Subcutaneous adipose tissue (tissue), 4 donors: Measurements from ENCODE around the gene POC1B. TPM values are rescaled to one million over a fixed set of nuclear protein-coding genes. Genes with fewer than 3 reads are reported as not detected.

ENCODE experiments used
- total RNA-seq, 4 donors: library from RNA; depleted of rRNA; stranded (reverse); fragments of >200 nt; gene quantifications; one replicate each; pipeline ENCODE4 v1.1.0, GENCODE V29; 2016
- TF ChIP-seq, protein P1 (sequence below): fragments of 450-650 bp; IDR thresholded peaks from one replicate; pipeline ENCODE4 v1.5.1; 2016; ENCODE audit warnings: low read depth, mild to moderate bottlenecking, control low read depth, antibody characterized with exemption, moderate library complexity

The POC1B gene
- total RNA-seq, 4 donors from 2014 or later = 17.9 to 29.7 (median 23.0) TPM

DNA sequence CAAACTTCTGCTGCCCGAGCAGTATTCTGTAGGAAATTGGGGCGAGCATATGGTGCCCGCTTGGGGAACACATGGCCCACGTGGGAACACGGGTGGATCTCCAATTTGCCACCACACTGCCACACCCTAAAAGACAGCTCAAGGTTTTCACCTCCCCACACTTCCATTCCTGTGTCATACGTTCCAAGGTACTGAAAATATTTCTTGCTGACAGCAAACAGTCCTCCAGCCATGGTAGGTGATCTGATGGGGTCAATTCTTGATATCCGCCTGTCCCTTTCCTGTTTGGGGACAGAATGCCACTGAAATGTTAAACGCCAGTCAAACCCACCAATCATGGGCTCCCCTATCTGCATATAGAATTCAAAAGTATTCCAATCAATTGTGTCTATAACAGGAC, 2.5 kb downstream of the POC1B start:
- TF ChIP-seq, protein P1, sequence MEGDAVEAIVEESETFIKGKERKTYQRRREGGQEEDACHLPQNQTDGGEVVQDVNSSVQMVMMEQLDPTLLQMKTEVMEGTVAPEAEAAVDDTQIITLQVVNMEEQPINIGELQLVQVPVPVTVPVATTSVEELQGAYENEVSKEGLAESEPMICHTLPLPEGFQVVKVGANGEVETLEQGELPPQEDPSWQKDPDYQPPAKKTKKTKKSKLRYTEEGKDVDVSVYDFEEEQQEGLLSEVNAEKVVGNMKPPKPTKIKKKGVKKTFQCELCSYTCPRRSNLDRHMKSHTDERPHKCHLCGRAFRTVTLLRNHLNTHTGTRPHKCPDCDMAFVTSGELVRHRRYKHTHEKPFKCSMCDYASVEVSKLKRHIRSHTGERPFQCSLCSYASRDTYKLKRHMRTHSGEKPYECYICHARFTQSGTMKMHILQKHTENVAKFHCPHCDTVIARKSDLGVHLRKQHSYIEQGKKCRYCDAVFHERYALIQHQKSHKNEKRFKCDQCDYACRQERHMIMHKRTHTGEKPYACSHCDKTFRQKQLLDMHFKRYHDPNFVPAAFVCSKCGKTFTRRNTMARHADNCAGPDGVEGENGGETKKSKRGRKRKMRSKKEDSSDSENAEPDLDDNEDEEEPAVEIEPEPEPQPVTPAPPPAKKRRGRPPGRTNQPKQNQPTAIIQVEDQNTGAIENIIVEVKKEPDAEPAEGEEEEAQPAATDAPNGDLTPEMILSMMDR = no peak

DNA sequence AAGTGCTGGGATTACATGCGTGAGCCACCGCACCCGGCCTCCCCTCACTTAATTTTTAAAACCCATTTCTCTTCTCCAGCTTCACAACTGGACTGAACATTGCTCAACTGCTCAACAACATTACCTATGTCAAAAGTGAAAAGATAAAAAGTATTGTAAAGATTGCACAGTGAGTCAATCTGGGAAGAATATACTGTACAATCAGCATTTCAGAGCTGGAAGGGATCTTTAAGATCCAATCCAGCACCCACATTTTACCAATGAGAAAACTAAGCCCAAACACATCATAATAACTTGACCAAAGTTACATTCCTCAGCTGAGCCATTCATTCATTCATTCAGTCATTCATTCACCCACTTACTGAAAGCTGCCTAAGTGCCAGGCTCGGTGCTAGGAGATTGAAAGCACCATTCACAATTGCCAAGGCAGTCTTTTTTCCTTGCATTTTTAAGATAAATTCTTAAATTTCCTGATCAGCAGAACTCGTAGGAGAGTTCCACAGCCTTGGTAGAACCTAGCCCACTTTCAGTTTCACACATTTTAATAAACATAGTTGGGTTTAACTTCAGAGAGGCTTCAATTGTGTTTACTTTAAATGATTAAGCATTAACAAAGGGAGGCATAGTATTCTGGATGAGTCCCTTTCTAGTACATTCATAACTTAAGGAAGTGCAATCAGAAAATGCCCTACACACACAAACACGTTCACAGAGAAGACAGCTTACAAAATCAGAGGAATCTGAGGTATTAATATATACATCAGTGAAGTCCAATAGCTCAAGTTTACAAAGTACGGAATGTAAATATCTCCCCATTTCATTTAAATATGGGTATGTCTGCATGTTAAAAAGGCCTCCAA, 4.3 kb downstream of the POC1B start:
- TF ChIP-seq, protein P1 = no peak

DNA sequence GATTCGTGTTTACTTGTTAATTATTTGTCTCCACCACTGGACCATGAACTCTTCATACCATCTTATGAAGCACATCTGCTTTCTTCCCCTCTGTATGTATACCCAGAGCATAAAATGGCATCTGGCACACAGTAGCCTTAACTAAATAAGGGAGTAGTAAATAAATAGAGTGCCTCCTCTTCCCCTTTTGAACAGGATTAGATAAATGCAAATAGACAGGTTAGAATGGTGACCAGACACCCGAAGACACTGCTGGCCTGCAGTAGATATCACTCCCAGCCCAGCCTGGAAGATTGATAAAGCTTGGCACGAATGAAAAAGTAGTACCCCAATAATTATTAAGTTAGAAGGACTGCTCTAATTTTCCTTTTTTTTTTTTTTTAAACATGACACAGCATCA, 8.1 kb downstream of the POC1B start:
- TF ChIP-seq, protein P1 = no peak

DNA sequence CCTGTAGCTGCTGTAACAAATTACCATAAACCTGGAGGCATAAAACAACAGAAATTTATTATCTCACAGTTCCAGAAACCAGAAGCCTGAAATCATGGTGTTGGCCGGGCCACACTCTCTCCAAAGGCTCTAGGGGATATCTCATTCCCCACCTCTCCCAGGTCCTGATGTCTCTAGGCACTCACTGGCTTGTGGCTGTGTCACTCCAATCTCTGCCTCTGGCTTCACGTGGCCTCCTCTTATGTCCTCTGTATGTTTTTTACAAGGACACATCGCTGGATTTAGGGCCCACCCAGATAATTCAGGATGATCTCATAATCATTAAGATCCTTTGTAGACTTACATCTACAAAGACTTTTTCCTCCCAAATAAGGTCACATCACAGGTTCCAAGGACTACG, 9.2 kb downstream of the POC1B start:
- TF ChIP-seq, protein P1 = no peak

DNA sequence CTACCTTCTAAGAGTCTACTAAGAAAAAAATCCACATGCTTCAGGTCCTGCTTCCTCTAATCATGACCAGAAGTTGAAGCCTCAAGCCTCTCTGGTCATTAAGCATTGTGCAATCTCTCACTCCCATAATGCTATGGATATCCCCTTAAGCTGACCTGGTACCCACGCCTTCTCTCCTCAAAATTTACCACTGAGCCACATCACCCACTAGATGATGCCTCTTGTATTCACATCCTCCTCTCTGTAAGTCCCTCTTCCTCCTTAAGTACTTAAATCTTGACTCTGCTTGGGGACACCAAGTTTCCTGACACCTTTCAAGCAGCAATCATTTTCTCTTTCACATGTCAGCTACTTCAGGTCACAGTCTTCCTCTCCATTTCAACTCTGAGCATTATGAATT, 11.1 kb downstream of the POC1B start:
- TF ChIP-seq, protein P1 = no peak

DNA sequence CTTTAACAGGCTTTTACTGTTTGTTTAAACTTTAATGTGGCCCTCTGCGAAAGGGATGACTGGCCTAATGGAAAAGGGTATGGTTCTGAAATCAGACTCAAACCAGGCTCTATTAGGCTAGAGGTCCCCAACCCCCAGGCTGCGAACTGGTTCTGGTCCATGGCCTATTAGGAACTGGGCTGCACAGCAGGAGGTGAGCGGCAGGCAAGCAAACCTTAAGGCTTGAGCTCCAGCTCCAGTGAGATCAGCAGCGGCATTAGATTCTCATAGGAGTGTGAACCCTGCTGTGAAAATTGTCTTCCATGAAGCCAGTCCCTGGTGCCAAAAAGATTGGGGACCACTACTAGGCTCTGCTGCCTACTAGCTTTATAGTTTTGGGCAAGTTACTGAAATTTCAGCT, 12.3 kb downstream of the POC1B start:
- TF ChIP-seq, protein P1 = no peak

DNA sequence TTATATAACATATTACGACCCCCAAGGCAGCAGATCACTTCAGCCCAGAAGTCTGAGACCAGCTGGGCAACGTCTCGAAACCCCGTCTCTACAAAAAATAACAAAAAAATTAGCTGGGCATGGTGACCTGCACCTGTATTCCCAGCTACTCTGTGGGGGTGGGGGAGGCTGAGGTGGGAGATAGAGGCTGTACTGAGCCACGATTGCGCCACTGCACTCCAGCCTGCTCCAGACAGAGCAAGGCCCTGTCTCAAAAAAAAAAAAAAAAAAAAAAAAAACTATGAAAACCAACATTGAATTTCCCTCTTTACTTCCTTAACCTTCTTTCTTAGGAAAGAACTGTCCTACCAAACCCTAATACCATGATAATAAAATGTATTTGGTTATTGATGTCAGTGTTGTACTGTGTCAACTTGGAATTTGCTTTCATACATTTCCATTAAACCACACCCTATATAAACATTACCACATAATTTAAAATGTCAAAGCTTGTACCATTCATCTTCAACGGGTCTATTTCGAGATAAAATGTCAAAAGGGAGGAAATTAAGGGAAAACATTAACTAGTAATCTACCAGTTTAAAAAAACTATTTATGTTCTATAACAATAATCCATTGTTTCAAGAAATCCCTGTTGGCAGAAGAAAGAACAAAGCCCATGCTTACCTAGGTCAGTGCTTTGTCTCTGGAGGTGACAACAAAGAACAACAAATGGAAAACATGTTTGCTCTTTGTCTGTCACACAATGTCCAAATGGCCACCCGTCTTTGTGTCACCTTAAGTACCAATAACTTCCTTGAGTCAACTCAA, 18.6 kb downstream of the POC1B start:
- TF ChIP-seq, protein P1 = no peak
